Frontal cortex (tissue), 4 donors: ENCODE measurements around the gene OPRL1. TPM values are rescaled to one million over a fixed set of nuclear protein-coding genes. Genes with fewer than 3 reads are reported as not detected.
"Not testable (repeated sequence)": the region's sequence is repeated elsewhere in the genome, so short reads cannot be mapped to it uniquely, and the experiment has no call there.

ENCODE experiments used
- DNase-seq, 2 donors: peaks; one replicate each; pipeline ENCODE4 v3.0.0; 2012; ENCODE audit warnings: low spot score in 2 of 2
- FAIRE-seq: peaks from 2 replicates; lab custom pipeline; 2012; peaks lifted over from hg19 to GRCh38; lab: Jason Lieb, UNC
- total RNA-seq: library from RNA; depleted of rRNA; stranded (reverse); fragments of >200 nt; gene quantifications from one replicate; pipeline ENCODE4 v1.2.3, GENCODE V29; 2014
- donor health status: control.
- donor health status: control.
- donor health status: control.

Gene OPRL1
- total RNA-seq, 1 donor from 2014 or later = 13.5 TPM

DNA sequence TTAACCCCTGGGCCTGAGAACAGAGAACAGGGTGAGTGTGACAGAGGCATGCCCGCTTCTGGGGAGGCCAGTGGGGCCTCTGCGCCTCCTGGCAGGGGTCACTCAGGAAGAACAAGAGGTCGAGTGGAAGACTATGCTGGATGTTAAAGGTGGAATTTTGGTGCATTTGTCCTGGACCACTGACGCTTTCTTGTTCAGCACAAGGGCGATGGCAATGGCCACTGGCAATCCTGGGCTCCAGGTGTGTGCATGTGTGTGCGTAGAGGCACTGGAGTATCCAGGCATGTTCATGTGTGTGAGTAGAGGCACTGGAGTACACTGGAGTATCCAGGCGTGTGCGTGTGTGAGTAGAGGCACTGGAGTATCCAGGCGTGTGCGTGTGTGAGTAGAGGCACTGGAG is 51.0 kb downstream of the OPRL1 start:
- FAIRE-seq (no peak), DNase-seq (no peak)

DNA sequence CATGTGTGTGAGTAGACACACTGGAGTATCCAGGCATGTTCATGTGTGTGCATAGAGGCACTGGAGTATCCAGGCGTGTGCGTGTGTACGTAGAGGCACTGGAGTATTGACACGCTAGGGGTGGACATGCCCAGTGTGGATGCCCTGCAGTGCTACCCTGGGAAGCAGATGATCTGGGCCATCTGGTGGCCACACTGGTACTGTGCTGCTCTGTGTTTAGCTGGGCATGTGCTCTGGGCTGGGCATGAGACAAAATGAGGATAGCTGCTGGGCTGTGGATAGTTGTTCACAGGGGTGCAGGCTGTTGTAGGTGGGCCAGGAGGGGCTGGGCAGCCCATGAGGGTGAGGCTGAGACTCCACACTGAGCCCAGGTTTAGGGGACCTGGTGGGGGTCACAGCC is 51.5 kb downstream of the OPRL1 start:
- DNase-seq = no peak
- FAIRE-seq = no peak

DNA sequence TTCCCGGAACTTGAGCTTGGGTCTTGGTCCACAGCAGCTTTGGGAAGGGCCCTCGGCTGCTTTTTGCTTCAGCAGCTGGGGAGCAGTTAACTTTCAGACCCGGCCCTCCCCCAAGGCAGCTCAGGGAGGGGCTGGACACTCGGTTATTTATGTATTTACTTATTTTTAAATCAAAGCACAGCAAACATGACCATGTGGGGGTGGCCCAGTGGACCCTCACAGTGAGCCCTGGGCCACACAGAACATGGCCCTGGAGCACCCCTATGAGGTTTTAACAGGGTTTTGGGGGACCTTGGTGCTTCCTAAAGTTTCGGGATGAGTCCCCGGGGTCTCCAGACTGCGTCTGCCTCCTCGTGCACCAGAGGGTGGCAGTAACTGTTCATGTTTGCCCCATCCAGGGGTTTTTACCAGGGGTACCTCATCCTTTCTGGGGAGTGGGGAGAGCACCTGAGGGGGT is 54.1 kb downstream of the OPRL1 start:
- FAIRE-seq (no peak), DNase-seq (no peak)

DNA sequence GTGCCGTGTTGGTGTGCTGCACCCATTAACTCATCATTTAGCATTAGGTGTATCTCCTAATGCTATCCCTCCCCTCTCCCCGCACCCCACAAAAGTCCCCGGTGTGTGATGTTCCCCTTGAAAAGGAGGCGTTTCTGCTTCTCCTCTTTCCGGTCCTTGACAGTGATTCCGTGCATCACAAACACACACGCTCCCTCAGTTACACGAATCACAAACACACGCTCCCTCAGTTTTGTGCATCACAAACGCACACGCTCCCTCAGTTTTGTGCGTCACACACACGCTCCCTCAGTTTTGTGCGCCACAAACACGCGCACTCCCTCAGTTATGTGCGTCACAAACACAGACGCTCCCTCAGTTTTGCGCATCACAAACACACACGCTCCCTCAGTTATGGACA is 54.9 kb downstream of the OPRL1 start:
- not testable (repeated sequence) for FAIRE-seq, DNase-seq

DNA sequence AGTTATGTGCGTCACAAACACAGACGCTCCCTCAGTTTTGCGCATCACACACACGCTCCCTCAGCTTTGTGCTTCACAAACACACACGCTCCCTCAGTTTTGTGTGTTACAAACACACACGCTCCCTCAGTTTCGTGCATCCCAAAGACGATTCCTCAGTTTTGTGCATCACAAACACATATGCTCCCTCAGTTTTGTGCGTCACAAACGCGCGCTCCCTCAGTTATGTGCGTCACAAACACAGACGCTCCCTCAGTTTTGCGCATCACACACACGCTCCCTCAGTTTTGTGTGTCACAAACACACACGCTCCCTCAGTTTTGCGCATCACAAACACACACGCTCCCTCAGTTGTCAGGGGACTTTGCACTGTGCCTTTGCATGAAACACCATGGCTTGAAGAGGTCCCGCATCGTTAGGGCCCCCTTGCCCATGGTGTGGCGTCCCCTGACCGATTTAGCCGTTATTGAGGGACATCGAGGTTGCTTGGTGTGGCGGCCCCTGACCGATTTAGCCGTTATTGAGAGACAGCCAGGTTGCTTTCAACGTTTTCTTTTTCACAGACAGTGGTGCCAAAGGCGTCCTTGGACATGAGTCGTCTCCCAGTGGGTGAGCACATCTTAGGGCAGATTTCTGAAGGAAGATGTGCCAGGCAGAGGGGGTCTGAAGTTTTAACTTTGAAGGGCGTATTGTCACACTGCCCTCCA is 56.3 kb downstream of the OPRL1 start:
- DNase-seq (no peak), FAIRE-seq (no peak)

DNA sequence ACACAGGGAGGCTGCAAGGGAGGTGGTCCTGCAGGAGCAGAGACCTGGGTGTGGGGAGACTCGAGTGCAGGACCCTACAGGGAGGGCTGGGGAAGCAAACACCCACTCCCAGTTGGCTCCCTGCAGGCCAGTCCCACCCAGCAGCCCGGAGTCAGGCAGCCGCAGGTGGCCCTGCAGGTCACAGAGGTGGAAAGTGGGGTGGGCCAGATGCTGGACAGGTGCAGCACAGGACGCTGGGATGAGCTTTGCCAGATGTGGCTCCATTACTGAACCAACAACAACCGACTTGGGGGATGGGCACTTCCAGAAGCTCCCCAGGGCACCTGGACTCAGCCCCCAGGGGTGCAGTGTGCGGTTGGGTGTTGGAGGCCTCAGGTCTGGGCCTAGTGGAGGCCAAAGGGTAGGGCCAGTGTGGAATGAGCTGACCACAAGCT is 57.7 kb downstream of the OPRL1 start:
- FAIRE-seq = no peak
- DNase-seq = no peak

DNA sequence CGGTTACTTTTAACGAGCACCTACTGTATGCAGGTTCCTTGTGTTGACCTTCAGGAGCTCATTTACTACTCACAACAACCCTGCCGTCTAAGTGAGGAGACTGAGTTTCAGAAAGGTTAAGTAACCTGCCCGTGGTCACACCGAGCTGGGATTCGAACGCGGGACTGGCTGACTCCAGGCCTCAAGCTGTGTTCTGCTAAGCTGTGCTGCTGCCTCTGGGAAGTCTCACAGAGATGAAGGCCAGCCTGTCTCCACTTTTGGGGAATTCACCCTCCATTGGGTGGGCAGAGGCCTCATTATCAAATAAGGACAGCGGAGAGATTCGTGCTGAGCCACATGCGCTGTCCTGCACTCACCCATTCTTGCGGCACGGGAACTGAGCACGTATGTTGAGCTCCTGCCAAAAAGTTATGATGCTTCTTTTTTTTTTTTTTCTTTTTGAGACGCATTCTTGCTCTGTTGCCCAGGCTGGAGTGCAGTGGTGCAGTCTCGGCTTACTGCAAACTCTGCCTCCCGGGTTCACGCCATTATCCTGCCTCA is 58.5 kb downstream of the OPRL1 start:
- no peak for DNase-seq
- no peak for FAIRE-seq

DNA sequence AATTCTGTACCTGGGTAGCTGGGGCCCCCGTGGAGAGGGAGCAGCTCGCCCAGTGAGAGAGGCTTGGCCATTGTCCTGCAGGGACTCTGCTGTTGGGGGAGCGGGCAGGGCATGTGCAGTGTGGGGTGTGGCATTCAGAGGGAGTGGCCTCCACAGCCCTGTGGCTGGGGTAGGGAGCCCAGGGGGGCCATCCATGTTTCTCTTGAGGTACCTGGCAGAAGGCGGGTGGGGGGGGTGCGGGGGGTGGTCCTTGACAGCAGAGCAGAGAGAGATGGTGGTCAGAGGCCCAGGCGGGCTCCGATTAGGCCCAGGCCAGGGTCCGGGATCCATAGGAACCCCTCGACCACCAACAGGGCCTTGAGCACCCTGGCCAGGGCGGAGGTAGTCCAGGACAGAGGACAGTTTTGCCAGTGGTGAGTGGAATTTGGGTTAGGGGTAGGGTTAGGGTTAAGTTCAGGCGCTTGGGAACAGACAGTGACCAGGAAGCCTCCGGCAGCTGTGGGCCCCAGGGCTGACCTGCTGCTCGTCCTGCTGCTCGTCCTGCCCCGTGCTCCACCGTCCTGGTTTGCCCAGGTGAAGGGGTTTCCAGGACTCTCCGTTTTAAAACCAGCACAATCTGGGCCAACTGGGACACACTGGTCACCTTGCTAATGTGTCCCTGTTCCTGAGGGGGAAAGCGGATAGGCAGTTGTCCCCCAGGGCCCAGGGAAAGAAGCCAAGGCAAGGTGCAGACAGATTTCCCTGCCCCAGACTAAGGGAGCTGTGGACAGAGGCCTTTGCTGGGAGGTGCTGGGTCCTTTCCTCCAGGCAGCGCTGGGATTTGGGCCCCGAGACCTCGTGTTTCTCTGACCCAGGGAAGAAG is 59.5 kb downstream of the OPRL1 start:
- no peak for FAIRE-seq

DNA sequence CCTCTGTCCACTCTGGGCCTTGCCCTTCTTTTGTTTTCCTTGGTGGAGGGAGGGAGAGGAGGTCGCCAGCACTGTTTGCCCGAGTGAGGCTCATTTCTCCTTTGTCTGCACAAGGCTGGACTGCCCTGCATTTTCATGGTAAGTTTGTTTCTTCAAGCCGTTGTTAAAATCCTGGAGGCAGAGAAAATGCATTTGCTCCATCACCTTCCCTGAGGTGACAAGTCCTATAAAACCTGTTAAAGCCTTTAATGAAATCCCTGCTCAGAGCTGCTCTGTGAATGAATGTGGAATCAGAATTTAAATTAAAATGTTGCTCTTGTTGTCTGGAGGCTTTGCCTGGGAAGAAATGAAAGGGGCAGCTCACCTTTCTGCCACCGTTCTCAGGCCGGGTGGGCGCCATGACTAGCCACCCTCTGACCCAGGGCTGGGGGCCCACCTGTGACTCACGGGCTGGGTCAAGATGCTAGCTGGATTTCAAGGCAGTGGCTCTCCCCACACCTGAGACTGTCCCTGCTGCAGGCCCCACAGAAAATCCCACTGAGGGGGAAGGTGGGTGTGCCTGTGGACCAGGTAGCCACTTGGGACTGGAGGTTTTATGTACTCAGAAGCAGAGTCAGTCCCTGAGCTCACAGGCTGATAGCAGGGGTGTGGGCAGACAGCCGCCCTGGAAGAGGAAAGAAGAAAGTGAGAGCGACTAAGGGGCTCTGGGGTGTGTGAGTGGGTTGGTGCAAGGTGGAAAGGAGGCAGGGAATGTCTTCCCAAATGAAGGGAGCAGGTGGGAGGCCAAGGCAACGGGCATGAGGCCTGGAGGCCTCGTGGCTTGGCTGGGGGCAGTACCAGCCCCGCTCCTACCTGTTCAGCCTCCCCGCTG is 60.4 kb downstream of the OPRL1 start:
- FAIRE-seq = no peak

More for the DNA sequence above, 59.5 kb downstream of the OPRL1 start:
- no peak for DNase-seq

DNA sequence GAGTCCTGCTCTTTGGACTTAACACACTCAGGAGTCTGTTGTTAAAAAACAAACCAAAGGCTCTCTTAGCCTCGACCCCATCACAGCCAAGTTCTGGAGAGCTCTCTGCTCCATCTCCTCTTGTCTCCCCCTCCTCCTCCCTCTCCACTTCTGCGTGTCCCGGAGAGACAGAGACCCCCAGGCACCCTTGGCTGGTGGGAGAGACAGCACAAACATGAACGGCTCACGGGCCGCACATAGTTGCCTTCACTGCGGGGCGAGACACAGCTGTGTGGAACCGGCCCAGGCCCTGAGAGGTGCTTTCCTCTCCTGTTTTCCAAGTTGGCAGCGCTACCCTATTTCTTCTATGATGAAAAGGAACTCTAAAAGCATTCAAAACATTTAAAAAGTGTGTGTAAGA is 61.1 kb downstream of the OPRL1 start:
- FAIRE-seq (no peak), DNase-seq (no peak)

More for the DNA sequence above, 60.4 kb downstream of the OPRL1 start:
- DNase-seq = no peak

DNA sequence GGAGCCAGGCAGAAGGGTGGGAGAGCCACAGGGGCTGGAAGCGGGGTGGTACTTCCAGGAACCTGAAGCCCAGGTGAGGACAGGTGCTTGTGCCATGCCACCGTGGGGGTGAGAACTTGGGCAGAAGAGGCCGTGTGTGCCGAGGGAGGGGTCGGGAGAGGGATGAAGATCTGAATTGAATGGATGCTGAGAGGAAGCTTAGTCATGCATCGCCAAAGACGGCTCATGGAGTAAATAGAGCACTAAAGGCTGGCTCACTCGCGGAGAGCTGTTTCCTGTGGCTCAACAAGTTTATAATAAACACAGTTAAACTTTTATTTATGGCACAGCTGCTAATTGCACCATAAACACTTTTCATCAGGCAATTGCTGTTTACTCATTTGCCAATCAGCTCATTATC is 62.7 kb downstream of the OPRL1 start:
- DNase-seq (no peak), FAIRE-seq (no peak)

DNA sequence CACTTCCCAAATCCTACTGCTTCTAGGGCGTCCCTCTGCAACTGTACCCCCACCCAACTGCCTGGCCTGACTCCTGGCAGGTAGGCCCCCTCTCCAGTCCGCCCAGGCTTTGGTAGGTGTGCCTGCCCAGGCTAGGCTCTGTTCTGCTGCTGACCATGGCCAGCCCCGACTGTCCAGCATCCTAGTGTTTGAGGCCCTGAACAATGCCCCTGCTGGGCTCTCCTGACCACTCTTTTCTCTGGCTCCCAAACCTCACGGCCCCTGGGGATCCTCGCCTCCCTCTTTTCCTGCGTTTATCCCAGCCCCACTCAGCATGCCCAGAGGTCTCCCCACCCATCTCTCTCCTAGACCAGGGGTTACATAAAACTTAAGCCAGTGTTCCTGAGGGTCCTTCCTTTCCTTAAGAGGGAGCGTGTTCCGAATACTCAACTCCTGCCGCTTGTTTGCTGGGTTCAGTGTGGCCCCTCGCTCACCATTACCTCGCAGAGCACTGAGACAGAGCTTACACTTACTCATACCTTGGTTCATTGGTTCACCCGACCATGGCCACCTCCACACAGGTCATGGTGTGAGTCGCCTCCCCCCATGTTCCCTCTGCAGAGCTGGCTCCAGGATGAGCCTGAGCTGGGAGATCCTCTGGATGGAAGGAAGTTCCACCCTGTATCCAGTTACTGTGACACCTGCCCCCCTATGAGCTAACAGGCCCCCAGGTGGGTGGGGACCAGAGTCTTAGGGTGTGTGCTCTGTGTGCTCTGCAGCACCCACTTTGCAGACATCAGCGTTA is 63.3 kb downstream of the OPRL1 start:
- FAIRE-seq (no peak), DNase-seq (no peak)

DNA sequence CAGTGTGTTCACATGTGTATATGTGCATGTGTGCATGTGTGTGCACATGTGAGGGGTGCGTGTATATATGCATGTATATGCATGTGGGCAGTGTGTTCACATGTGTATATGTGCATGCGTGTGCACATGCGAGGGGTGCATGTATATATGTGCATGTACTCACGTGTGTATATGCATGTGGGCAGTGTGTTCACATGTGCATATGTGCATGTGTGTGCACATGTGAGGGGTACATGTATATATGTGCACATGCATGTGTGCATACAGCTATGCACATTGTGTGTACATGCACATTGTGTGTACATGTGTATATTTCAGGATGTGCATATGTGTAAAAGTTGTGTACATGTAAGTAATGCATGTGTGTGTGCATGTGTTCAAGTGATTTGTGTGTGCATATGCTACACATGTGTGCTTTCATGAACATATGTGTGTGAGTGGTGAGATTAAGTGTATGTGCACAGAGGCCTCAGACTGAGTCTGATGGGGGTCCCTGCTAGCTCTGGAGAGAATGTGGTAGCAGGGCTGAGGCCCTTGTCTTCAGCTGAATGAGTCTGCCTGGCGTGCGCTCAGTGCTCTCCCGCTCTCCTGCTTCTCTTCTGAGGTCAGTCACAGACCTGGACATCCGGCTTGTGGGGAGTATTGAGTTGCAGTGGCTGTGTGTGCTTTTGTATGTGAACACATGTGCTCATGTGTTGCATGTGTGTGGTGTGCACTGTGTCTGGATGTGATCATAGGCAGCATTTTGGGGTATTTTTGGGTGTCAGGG is 64.4 kb downstream of the OPRL1 start:
- no peak for DNase-seq
- FAIRE-seq = no peak

DNA sequence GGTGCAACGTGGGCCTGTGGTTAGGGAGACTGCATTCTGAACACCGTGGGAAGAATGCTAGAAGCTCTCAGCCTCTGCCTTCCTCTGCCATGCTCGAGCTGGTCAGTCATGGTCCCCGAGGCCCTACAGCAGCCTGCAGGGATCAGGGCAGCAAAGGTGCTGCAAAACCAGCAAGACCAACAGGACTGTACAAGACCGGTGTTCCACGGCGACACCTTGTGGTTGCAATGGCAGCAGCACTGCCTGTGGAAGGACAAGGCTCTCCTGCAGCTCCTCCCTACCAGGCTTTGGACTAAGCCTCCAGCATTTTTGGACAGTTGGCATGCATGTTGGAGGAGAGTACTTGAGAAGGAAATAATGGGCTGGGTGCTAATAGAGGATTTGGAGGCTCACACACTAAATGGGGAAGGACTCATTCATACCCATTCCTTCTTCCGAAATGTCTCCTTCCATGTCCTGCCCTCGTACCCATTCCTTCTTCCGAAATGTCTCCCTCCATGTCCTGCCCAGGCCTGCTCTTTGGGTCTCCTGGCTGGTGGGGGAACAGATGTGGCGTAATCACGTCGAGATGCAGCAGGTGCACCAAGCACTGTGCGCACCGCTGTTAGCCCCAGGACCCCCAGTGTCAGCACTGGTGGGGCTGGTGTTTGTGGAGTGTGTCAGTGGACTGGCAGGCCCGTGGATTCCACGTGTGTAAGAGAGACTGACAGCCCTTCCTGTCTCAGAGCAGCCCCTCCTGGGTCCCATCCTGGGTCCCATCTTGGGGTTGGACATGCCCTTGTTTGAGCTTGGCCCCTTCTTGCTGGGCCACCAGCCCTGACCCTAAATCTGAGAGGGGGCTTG is 65.8 kb downstream of the OPRL1 start:
- FAIRE-seq (no peak), DNase-seq (no peak)

DNA sequence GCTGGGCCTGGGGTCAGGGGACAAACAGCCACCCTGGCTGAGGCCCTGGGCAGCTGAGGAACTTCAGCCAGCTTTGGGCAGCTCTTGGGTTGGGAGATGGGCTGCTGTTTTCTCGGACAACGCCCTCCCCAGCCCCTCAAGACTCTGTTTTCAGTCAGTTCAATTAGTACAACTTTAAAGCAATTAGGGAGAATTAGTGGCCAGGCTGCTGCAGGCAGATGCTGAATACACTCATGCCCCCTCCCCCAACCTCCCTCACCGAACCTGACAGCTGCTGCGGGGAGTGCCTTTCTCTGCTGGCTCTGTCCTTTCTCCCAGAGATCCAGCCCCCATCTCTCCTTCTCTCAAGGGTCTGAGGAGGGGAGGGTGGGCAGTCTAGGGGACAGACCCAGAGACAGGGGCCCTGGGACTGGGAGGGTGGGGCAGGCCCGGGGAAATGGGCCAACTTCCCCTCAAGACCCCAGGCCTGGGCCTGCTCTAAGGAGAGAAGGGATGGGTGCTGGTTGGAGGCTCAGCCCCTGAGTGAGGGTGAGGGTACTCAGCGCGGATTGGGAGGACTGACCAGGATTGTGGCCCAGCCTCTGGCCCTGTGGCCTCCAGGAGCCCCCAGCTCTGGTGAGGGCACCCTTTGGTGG is 66.5 kb downstream of the OPRL1 start:
- FAIRE-seq (no peak), DNase-seq (no peak)

DNA sequence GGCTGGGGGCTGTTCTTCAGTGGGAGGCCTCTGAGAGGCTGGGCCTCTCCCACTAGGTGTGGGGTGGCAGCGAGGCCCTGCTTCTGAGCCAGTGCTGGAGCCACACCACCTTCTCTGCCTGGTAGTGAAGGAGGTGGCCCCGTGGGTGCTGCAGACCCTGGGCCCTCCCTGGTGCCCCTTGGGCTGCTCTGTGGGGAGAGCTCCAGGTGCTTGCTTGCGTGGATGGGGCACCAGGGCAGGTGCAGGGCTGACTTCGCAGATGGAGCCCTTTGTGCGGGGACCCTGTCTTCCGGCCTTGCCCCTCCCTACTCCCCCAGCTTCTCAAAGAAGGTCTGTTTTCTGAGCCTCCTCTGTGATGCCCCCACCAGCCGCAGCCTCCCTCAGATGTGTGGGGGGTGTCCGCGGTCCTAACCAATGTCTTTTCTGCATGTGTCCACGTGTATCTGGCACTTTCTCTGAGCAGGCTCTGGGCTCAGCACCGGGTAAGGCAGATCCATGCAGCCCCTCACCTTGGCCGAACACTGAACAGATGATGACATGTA is 67.1 kb downstream of the OPRL1 start:
- FAIRE-seq (no peak), DNase-seq (no peak)

DNA sequence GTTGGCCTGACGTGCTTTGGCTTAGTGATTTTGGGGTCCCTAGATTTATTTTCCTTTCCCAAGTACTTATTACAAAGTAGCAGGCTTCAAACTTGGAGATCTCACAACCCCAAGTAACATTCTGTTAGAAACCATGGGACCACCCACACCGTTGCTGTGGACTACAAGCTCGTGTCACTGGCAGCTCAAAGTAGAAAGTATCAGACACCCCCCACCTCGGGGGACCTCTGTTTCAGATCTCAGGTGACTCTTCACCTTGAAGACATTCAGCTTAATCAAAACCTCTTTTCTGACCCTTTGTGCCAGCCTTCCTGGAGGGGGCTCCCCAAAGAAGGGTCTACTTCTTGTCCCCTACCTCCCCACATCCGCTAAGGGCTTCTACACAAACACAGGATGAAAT is 68.7 kb downstream of the OPRL1 start:
- no peak for DNase-seq
- FAIRE-seq = no peak
